Suprapubic skin (tissue), 4 donors: ENCODE data around the gene GMPPB. TPM values are rescaled to one million over a fixed set of nuclear protein-coding genes. Genes with fewer than 3 reads are reported as not detected.
"Not testable (repeated sequence)": the region's sequence is repeated elsewhere in the genome, so short reads cannot be mapped to it uniquely, and the experiment has no call there.

Experiments used
- DNase-seq, 2 donors: peaks; one replicate each; pipeline ENCODE4 v3.0.0-alpha.2; 2019; ENCODE audit warnings: low spot score in 2 of 2
- H3K27ac ChIP-seq: fragments of 200-600 bp; sonication (generic); one replicate; pipeline ENCODE4 v1.5.1; 2019
- H3K27me3 ChIP-seq: fragments of 200-600 bp; sonication (generic); one replicate; pipeline ENCODE4 v1.5.1; 2019
- H3K36me3 ChIP-seq: fragments of 200-600 bp; sonication (generic); one replicate; pipeline ENCODE4 v1.5.1; 2019
- H3K4me1 ChIP-seq: fragments of 200-600 bp; sonication (generic); one replicate; pipeline ENCODE4 v1.5.1; 2019
- H3K4me3 ChIP-seq: fragments of 200-600 bp; sonication (generic); one replicate; pipeline ENCODE4 v1.5.1; 2019; ENCODE audit warnings: mild to moderate bottlenecking
- H3K9me3 ChIP-seq: fragments of 200-600 bp; sonication (generic); one replicate; pipeline ENCODE4 v1.5.1; 2019
- CTCF ChIP-seq, 2 donors: fragments of 200-600 bp in 1 of 2; fragments of 450-650 bp in 1 of 2; sonication (generic) in 1 of 2; IDR thresholded peaks; one replicate each; pipeline ENCODE4 v1.5.1; 2016 to 2019; ENCODE audit warnings: antibody characterized with exemption in 2 of 2, mild to moderate bottlenecking in 1 of 2, moderate library complexity in 1 of 2
- EP300 ChIP-seq: sonication (generic); formaldehyde crosslinking; IDR thresholded peaks from one replicate; pipeline ENCODE4 v1.6.1; 2017; ENCODE audit warnings: antibody characterized with exemption
- POLR2A ChIP-seq, 2 donors: fragments of 450-650 bp; IDR thresholded peaks; one replicate each; pipeline ENCODE4 v1.6.1; 2017; ENCODE audit warnings: antibody characterized with exemption in 2 of 2, mild to moderate bottlenecking in 2 of 2, moderate library complexity in 2 of 2
- POLR2AphosphoS5 ChIP-seq, 3 donors: sonication (generic); formaldehyde crosslinking; IDR thresholded peaks; one replicate each; pipeline ENCODE4 v1.6.1; 2017; ENCODE audit warnings: antibody characterized with exemption in 3 of 3
- WGBS: methylation state at CpG from one replicate; pipeline ENCODE4 v1.1.5; 2018; 5-methylcytosine and 5-hydroxymethylcytosine counted together
- total RNA-seq, 4 donors: library from RNA; depleted of rRNA; stranded (reverse); fragments of >200 nt; gene quantifications; one replicate each; pipeline ENCODE4 v1.1.0, GENCODE V29; 2016

GMPPB gene
- total RNA-seq, 4 donors from 2014 or later = 14.0 to 25.0 (median 17.3) TPM

GRCh38 chr3:49686769-49687423 lies 36.9 kb downstream of the GMPPB start:
- H3K27me3 ChIP-seq, H3K9me3 ChIP-seq, H3K27ac ChIP-seq, DNase-seq: not testable (repeated sequence)
- peaks cover 26% of the 10 kb centered on the region for H3K36me3 ChIP-seq
- WGBS = no CpG with 5 or more reads among the region's 44 CpGs
- peak overlapping the region; percentile 47 for H3K4me3 ChIP-seq
- peaks cover 48% of the 10 kb centered on the region for H3K4me1 ChIP-seq

GRCh38 chr3:49686346-49686745 lies 37.4 kb downstream of the GMPPB start:
- peaks cover 42% of the 10 kb centered on the region for H3K4me1 ChIP-seq
- peaks cover 32% of the 10 kb centered on the region for H3K36me3 ChIP-seq
- H3K9me3 ChIP-seq, H3K27me3 ChIP-seq, H3K27ac ChIP-seq: not testable (repeated sequence)
- peak overlapping the region; percentile 47 for H3K4me3 ChIP-seq
- WGBS = no CpG with 5 or more reads among the region's 29 CpGs
- peak in 1 of 2 donors; percentile 81 for DNase-seq

- 16% methylated on average over 5 of the region's 36 CpGs for WGBS
- DNase-seq, H3K27me3 ChIP-seq, H3K9me3 ChIP-seq, H3K27ac ChIP-seq: not testable (repeated sequence)
- Histone ChIP-seq H3K36me3 (peaks cover 37% of the 10 kb centered on the region), H3K4me1 (peaks cover 37% of the 10 kb centered on the region), H3K4me3 (peak overlapping the region; percentile 47)
Measured at GRCh38 chr3:49685846-49686245, 37.9 kb downstream of the GMPPB start.

- Histone ChIP-seq H3K4me1 (peaks cover 30% of the 10 kb centered on the region), H3K36me3 (peaks cover 44% of the 10 kb centered on the region)
- not testable (repeated sequence) for H3K4me3 ChIP-seq, H3K9me3 ChIP-seq, DNase-seq, H3K27ac ChIP-seq, H3K27me3 ChIP-seq
- 93% methylated on average over 10 of the region's 10 CpGs for WGBS
Measured at GRCh38 chr3:49685103-49685502, 38.6 kb downstream of the GMPPB start.

- Histone ChIP-seq H3K4me1 (peaks cover 27% of the 10 kb centered on the region), H3K36me3 (peaks cover 51% of the 10 kb centered on the region)
- H3K9me3 ChIP-seq, DNase-seq, H3K4me3 ChIP-seq, H3K27ac ChIP-seq, H3K27me3 ChIP-seq: not testable (repeated sequence)
- WGBS = 100% methylated on average over 1 of the region's 2 CpGs
Measured at GRCh38 chr3:49684453-49684852, 39.3 kb downstream of the GMPPB start.

- Histone ChIP-seq H3K4me3 (no peak overlapping the region), H3K27ac (no peak overlapping the region), H3K36me3 (peaks cover 62% of the 10 kb centered on the region), H3K27me3 (no peaks in the 10 kb centered on the region), H3K4me1 (peaks cover 16% of the 10 kb centered on the region), H3K9me3 (no peaks in the 10 kb centered on the region)
- TF ChIP-seq POLR2AphosphoS5 (IDR thresholded peaks at IDR 0.05) (no peak), EP300 (no peak), CTCF (IDR thresholded peaks at IDR 0.05) (no peak), POLR2A (IDR thresholded peaks at IDR 0.05) (no peak)
- DNase-seq = no peak
- 85% methylated on average over 4 of the region's 6 CpGs for WGBS
Measured at GRCh38 chr3:49683162-49683561, 40.6 kb downstream of the GMPPB start.

GRCh38 chr3:49681543-49681942 lies 42.2 kb downstream of the GMPPB start:
- TF ChIP-seq CTCF (IDR thresholded peaks at IDR 0.05) (no peak), EP300 (no peak), POLR2AphosphoS5 (IDR thresholded peaks at IDR 0.05) (no peak), POLR2A (IDR thresholded peaks at IDR 0.05) (no peak)
- no peak overlapping the region for H3K4me3 ChIP-seq
- H3K4me1 ChIP-seq = peaks cover 8% of the 10 kb centered on the region
- DNase-seq = no peak
- no peak overlapping the region for H3K27ac ChIP-seq
- H3K27me3 ChIP-seq = no peaks in the 10 kb centered on the region
- peaks cover 79% of the 10 kb centered on the region for H3K36me3 ChIP-seq
- H3K9me3 ChIP-seq = no peaks in the 10 kb centered on the region
- 93% methylated on average over 3 of the region's 4 CpGs for WGBS

- 100% methylated on average over 2 of the region's 2 CpGs for WGBS
- no peaks in the 10 kb centered on the region for H3K9me3 ChIP-seq
- no peak overlapping the region for H3K27ac ChIP-seq
- no peak overlapping the region for H3K4me3 ChIP-seq
- no peaks in the 10 kb centered on the region for H3K27me3 ChIP-seq
- H3K4me1 ChIP-seq = peaks cover 5% of the 10 kb centered on the region
- DNase-seq = no peak
- TF ChIP-seq CTCF (IDR thresholded peaks at IDR 0.05) (no peak), POLR2AphosphoS5 (IDR thresholded peaks at IDR 0.05) (no peak), POLR2A (IDR thresholded peaks at IDR 0.05) (no peak), EP300 (no peak)
- peaks cover 82% of the 10 kb centered on the region for H3K36me3 ChIP-seq
Measured at GRCh38 chr3:49681232-49681522, 42.6 kb downstream of the GMPPB start.
